ENCODE measurements around the gene TOM1.
"Not testable (repeated sequence)": the region's sequence is repeated elsewhere in the genome, so short reads cannot be mapped to it uniquely, and the experiment has no call there.

TOM1 gene

GRCh38 chr22:35376728-35377472 lies 77.2 kb downstream of the TOM1 start:
- peak; percentile 49 to 52 for DNase-seq

- DNase-seq = no peak
Measured at GRCh38 chr22:35377735-35378134, 78.0 kb downstream of the TOM1 start.

GRCh38 chr22:35378621-35379020 lies 78.9 kb downstream of the TOM1 start:
- DNase-seq = no peak

- no peak for DNase-seq
Measured at GRCh38 chr22:35379146-35379993, 79.7 kb downstream of the TOM1 start.

- DNase-seq = no peak
Measured at GRCh38 chr22:35380013-35380412, 80.3 kb downstream of the TOM1 start.

GRCh38 chr22:35380537-35381423 lies 81.1 kb downstream of the TOM1 start, which contains the start of gene HMOX1:
Gene HMOX1 (plus strand): TSS chr22:35381096. CDS start chr22:35381174, 78 bp downstream.
- DNase-seq = peak; percentile 63 to 74

- no peak for DNase-seq
Measured at GRCh38 chr22:35381424-35382009, 81.8 kb downstream of the TOM1 start.

GRCh38 chr22:35383679-35384071 lies 84.0 kb downstream of the TOM1 start:
- DNase-seq = no peak

GRCh38 chr22:35384527-35384926 lies 84.8 kb downstream of the TOM1 start:
- no peak for DNase-seq

GRCh38 chr22:35384975-35385588 lies 85.4 kb downstream of the TOM1 start:
- no peak for DNase-seq

- no peak for DNase-seq
Measured at GRCh38 chr22:35386670-35387288, 87.1 kb downstream of the TOM1 start.

GRCh38 chr22:35390933-35391332 lies 91.2 kb downstream of the TOM1 start:
- no peak for DNase-seq

GRCh38 chr22:35392357-35392756 lies 92.7 kb downstream of the TOM1 start:
- DNase-seq = no peak

GRCh38 chr22:35393116-35394010 lies 93.7 kb downstream of the TOM1 start:
- no peak for DNase-seq

- DNase-seq = no peak
Measured at GRCh38 chr22:35394011-35394312, 94.3 kb downstream of the TOM1 start.

GRCh38 chr22:35394810-35395563 lies 95.3 kb downstream of the TOM1 start:
- no peak for DNase-seq

GRCh38 chr22:35396622-35397021 lies 96.9 kb downstream of the TOM1 start:
- not testable (repeated sequence) for DNase-seq

- DNase-seq = no peak
Measured at GRCh38 chr22:35397095-35397904, 97.6 kb downstream of the TOM1 start.
